GM21381 (cell line): ENCODE results near the gene CYP27B1.
A peak's percentile ranks its signal among the peaks of the same experiment; 100 is the strongest.

Experiments used
- ATAC-seq: cut with Tn5 transposase; IDR thresholded peaks from one replicate; pipeline ENCODE4 v1.9.1; 2021; ENCODE audit warnings: mild to moderate bottlenecking, moderate library complexity; ENCODE audit not compliant: unreplicated experiment

Gene CYP27B1

DNA sequence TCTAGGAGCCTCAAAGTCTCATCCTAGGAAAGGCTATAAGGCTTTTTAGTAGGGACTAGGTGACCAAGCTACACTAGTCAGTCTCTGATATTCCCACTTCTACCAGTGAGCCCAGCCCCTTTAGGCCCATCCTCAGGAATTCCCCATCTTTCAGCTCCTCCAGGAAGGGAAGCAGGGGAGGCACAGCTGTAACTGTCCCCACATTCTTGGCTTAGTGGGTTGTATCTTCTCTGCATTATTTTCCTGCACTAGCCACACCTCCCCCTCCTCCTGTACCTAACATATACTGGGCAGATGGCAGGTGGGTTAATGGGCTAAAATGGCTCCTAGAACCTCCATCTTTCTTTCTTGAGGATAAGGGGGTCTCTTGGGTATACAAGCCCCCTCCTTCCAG is 424 bp upstream of the CYP27B1 start:
- ATAC-seq, result no peak

DNA sequence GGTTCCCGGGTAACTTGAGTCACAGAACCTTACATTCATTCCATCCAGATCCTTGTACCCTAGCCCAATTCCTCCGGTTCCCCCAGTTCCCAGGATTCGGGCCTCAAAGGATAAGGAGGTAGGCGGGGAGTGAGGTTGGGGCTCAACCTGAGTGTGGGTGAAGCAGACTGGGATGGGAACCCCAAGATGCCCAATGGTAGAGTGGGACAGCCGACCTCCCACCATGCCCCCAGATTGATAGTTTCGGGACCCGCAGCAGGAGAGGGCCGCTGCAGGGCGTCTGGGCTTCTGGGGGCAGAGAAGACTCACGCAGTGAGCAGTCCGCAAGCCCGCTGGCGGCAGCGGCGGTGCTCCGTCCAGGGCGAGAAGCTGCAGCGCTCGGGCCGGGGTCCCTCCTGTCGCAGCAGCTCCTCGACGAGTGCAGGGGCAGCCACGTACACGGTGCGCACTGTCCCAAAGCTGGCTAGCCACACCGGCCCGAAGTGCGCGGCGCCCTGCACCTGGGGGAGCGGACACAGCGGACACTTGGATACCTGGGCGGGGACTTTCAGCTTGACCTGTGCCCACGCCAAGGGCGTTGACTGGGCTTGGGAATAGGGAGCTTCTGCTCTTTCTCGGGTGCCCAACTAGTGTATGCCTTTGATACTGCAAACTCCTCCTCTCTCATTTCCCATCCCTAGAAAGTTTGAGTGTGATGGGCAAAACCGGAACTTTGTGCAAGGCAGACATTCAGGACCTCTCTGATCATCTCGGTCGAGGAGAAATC is 997 bp downstream of the CYP27B1 start:
- no peak for ATAC-seq

DNA sequence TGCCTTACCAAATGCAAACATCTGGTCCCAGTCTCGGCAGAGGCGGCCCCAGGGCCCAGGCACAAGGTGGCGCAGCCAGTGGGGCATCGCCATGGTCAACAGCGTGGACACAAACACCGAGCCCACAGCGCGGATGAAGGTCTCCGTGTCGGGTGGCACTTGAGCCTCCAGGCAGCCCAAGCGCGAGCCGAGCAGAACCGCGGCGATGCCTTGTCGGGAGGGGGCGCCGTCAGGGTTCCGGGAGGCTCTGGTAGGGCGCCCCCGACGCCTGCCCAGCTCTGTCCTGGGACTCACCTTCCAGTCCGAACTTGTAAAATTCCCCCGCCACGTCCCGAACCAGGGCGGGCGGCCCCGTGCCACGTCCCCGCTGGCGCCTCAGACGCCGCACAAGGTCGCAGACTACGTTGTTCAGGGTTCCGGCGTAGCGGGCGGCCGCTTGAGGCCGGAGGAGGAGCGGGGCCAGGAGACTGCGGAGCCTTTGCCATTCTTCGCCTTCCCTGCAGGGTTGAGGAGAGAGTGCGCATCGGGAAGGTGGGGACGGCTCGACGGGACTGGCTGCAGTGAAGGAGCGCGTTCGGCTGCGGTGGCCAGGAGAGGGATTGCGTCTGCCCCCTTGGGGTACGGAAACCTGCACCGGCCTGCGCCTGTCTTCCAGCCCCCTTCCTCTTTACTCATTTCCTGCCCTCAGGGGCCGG is 1.7 kb downstream of the CYP27B1 start:
- peak; percentile 65 for ATAC-seq

DNA sequence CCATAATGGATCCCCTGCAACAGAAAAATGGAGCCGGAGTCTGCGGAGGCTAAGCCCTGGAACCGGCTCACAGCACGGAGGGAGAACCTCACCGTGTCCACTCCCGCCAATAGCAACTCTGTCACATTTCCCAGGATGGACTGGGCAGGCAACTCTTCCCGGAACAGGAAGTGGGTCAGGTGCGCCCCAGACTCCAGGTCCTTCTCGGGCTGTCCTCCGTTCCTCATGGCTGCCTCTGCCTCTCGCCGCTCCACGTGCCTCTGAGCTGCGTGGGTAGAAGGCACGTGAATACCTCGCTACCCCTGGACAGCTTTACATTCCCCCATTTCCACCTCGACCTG is 2.2 kb downstream of the CYP27B1 start:
- peak; percentile 17 for ATAC-seq

DNA sequence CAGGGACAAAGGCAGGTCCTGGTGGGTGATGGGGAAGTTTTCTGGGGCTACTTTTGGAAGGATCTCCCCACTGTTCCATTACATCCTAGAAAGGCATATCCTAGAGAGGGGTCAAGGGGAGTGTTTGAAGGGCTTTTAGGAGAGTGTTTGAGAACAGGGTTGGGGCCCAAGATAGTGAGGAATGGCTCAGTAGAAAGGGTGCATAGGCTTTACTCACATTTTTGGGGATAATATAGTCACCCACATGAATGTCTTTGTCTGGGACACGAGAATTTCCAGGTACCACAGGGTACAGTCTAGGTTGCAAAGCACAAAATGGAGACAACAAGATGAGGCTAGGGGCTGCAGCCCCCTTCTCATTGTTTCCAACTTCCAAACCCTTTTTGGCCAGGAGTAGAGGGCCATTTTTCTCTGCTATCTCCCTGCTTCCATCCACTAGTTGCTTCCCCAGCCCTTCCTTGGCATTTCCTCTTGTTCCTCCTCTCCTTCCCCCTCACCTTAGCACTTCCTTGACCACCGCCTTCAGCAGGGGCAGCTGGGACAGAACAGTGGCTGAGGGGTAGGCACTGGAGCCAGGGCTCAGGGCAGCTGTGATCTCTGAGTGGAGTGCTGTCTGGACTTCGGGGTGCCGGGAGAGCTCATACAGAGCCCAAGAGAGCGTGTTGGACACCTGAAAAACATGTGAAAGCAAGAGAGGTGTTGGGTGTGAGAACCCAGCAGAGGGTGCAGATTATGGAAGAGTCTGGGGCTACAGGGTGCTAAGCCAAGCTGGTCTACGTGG is 2.8 kb downstream of the CYP27B1 start:
- ATAC-seq, result no peak

DNA sequence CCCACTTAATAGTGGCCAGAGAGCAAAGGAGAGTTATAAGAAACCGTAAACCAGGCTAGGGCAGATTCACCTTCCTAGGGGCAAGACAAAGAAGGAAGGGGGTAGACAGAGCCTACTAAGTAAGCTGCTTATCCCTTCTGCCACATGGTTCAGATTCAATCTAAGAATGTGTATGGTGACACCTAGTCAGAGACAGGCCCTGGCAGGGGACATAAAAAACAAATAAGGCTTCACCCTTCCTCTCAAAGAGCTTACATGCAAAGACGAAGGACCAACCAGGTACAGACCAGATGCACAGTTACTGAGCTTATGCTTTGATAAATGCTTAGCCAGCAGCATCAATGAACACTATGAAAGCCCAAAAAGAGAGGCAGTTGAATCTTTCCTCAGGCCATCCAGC is 4.4 kb downstream of the CYP27B1 start:
- no peak for ATAC-seq

DNA sequence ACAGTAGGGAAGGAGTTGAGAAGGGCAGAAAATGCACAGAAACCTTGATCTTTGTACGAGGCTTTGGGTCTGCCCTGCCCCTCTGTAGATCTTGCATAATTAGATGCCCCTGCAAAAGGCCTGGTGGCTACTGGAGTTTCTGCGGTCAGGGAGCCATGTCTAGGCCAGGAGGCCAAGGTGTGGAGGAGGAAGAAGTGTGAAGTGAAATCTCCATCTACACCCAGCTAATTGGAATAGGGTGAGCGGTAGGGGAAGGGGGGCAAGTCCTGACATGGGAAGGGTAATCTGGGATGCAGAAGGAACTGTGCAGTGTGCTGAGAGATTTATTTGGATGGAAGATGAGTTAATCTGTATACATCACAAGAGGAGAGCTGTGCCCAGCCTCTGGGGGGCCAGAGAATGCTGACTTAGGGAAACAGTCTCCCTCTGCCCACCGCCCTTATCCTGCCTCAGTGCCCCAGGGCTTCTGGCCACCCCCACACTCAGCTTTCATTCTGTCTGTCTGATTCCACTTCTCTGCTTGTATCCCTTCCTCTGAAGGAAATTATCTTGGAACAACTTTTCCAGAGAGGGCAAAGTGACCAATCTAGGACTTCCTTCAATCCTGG is 5.4 kb downstream of the CYP27B1 start:
- no peak for ATAC-seq

DNA sequence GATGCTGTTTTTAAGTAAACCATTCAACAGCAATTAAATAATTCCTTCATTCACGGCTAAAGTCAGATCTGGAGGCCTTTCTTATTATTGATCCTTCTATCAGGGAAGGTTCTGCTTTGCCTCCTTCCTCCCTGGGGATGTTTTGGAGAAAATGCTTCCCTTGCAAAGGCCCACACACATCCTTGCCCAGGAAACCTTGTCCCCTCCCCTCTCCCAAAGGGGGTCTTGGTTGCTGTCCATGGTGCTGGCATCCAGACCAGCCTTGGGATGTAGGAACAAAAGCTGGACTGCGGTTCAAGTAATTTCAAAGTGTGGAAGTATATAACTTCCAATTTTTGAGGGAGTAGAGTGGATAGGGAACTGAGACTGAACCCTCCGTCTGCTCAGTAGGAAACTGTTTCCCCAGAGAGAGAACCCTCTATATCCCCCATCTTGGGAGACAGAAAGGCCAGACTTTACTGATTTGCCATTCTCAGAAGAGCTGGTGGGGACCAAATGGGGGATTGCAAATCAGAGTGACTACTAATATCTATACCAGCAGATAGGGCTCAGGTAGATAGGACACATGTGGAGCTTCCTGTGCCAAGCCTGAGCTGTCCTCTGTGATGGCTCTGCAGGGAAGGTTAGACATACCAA is 6.4 kb downstream of the CYP27B1 start:
- no peak for ATAC-seq

DNA sequence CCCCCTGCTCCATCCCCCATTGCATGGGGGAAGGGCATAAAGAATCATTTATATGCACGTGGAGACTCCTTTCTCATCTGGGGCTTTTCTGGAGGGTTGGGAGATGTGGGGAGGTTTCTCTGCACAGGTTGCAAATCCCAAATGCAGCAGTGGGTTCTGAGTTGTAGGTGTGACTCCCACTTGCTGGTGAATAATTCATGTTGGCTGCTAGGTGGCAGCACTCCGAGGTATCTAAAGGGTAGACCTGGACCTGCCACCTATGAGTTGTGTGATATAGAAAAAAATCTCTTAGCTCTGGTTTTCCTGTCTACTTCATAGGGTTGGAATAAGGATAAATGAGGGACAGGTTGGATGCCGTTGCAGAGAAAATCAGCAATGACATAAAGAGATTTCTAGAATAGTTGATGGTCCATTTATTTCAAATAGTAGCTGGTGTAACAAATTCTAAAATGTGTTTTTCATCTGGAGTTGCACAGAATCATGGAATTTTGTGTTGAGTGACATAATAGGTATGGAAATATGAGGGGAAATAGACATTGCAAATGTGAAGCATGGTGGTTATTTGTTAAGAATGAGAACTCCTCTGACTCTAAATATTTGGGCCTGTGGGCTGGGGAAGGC is 7.4 kb downstream of the CYP27B1 start:
- no peak for ATAC-seq

DNA sequence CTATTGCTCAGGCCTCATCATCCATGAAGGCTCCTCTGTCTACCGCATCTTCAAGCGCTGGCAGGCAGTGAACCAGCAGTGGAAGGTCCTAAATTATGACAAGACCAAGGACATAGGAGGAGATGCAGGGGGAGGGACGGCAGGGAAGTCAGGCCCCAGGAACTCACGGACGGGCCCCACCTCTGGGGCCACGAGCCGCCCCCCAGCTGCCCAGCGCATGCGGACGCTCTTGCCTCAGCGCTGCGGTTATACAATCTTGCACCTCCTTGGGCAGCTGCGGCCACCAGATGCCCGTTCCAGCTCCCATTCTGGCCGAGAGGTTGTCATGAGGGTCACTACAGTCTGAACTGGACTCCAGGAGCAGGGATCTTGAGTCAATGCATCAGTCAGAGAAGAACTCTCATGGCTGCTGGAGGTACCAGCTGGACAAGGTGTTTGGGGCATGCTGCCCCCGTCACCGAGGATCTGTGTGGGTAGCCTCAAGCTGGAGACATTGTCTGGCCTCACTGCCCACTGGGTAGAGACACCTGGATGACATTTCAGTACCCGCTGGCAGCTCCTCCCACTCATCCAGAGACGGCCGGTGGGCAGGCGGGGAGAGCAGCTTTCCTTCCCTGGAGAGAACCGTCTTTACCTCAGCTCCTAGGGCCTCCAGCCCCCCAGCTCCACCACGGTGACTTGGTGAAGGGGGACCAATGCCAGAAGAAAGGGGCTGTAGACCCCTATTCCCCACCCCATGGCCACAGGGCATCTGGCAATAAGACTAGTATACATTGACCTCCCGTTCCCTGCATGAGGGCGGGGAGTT is 8.1 kb downstream of the CYP27B1 start:
- no peak for ATAC-seq

DNA sequence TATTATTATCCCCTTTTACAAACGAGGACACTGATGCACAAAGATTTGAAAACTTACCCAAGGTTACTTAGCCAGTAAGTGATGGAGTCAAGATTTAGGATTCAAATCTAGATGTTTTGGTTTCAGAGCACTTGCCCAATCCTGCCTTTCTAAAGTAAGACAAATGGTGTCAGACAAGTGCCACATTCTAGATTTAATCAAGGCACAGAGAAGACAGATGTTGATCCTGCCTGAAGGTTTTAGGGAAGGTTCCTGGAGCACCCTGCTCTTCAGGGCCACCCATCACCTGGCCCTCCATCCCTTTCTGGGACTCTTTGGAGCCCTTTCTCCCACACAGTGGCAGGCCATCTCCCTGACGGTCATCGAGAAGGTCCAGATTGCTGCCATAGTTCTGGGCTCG is 9.1 kb downstream of the CYP27B1 start:
- no peak for ATAC-seq

DNA sequence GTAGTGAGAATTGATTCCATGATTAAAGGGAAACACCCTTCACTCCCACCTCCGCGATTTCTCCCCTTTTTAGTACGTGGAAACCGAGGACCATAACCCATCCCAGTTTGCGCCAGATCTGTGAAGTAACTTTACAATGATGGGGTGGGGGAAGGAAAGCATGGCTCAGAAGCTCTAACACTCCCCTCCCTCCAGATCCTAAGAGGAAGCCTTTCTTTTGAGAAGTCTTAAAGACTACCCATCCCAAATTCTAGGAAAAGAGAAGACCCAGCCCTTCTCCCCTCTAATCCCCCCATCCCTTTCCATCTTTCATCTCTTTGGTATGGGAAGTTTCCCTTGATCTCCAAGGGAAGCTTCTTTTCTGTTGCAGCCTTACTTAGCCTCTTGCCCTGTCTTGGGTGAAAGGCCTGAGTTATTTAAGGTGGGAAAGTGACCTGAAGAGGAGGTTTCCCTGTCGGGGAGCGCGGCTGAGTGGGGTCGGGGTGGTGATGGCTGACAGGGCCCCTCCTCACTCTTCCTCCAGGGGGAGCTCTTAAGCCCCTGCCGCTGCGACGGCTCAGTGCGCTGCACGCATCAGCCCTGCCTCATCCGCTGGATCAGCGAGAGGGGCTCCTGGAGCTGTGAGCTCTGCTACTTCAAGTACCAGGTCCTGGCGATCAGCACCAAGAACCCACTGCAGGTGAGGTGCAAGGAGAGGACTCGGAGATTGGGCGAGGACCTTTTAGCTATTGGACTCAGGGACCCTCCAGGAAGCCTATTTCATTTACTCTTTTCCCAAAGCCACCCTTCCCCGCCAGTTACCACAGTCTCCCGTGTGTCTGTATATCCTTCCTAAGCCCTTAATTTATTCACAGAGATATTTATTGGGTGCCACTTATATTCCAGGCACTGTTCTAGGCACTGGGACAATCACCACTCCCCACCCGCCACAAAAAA is 10.2 kb downstream of the CYP27B1 start:
- no peak for ATAC-seq

DNA sequence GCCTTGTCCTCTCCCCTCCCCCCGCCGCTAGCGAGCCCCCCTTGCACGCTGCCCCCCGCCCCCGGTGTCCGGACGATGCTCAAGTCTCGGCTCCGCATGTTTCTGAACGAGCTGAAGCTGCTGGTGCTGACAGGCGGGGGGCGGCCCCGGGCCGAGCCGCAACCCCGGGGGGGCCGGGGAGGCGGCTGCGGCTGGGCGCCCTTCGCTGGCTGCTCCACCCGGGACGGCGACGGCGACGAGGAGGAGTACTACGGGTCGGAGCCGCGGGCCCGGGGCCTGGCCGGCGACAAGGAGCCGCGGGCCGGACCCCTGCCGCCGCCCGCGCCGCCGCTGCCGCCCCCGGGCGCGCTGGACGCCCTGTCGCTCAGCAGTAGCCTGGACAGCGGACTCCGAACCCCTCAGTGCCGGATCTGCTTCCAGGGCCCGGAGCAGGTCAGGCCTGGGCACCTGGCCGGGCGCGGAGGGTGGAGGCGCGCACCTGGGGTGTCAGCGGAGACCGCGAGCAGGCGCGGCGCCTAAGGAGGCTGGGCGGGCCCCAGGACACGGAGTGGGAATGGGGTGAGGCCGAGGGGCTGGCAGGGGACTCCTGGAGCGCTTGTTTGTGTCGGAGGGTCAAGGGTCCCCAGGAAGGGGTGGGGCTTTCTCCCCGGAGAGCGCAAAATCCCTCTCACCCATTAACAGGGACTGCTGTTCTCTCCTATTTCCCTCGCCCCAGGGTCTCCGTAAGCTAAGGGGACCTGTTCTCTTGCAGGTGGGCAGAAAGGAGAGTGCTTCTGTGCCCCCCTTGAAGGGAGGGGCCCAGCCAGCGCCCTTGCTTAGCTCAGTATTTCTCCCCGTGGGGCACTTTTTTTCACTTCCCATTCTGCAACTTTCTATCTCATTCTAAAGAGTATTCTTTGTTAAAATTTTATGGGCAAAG is 11.2 kb downstream of the CYP27B1 start:
- no peak for ATAC-seq

DNA sequence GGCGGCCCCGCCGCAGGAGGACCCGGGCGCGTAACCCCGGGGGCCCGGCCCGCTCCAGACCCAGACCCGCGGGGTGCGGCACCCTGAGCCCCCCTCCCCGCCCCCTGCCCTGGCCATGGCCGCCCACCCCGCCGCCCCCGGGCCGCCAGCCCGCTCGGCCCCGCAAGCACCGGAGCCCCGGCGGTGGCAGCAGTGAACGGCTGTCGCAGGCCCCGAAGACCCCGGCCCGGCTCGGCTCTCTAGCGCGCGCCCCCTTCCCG is 11.8 kb downstream of the CYP27B1 start:
- no peak for ATAC-seq

DNA sequence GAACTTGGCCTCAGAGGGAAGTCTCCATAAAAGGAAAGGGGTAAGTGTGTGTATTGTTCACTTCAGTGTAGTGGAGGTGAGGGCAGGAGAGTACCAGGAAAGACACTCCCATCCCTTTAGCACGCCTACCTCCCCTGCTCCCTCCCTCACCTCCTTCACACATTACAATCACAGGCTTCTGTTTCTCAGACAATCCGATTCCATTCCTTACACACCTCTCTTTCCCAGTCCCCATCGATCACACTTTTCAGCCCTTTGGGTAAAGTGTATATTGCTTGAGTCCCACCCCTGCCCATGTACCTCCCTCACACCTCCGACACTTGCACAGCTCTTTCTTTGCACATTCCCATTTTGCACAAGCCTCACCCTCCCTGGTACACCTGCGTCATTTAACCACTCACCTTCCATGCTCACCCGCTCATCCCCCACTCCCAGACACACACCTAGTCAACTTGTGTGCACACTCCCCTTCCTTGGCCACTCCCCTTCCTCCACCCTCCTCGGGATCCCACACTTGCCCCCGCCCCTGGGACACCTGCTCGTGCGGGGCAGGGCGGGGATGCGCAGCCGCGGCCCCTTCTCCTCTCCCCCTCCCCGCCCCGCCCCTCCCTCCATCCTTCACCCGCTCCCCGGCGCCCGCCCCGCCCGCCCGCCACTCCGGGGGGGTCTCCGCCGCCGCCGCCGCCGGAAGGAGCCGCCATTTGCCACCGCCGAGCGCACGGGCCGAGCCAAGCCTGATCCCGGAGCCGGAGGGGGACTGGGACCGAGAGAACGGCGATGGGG is 12.3 kb downstream of the CYP27B1 start, which contains the start of gene MARCHF9:
MARCHF9 (plus strand) TSS at position 693 of the 783 bp plus-strand sequence. CDS start 426 bp downstream, outside the sequence.
- peak; percentile 37 for ATAC-seq

DNA sequence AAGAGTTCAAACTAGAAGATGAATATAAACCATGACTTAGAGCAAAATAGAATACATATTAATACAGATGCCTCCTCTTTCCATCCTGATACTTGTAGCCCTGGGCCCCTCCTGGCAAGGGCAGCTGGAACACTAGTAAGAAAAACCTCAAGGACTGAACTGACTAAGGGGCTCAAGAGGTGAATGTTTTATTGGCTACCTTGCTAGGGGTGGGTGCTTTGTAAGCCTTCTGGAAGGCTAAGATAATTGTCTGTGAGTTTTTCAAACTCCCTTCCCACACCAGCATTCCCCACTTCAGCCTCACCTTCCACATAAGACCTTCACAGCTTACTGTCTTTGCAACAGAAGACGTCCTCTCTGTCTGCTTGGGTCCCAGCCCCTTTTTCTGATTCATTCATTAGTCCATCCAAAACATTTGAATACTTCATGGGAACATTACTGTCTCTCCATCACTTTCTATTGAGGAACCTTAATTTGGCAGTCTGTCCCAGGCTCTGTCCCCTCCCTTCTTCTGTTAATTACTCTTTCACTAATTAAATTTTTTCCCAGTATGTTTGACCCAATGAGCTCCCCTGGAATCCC is 13.0 kb downstream of the CYP27B1 start:
- ATAC-seq, result no peak

DNA sequence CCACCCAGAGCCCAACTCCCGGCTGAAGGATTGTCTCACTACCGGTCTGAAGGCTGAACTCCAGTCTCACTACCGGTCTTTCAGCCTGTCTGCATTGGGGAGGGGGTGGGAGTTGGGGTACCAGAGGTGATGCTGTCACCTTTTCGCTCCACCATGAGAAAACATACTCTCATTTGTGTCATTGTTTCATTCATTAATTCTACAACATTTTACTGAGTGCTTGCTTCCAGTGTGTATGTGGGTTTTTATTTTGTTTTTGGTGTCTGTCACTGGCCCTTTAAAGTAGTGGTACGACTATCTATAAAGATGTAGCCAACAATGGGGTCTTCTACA is 14.2 kb downstream of the CYP27B1 start:
- no peak for ATAC-seq
